ENCODE results near the gene ROBO4.

The ROBO4 gene

GRCh38 chr11:124889191-124890091 is 8.2 kb downstream of the ROBO4 start:
- no peak for DNase-seq (ENCODE audit: low read depth)

GRCh38 chr11:124887667-124888013 is 10.0 kb downstream of the ROBO4 start:
- DNase-seq (ENCODE audit: low read depth), result no peak

GRCh38 chr11:124886978-124887666 is 10.5 kb downstream of the ROBO4 start:
- no peak for DNase-seq (ENCODE audit: low read depth)

- DNase-seq (ENCODE audit: low read depth), result no peak
Observed at GRCh38 chr11:124886476-124886875, 11.2 kb downstream of the ROBO4 start.

- DNase-seq (ENCODE audit: low read depth), result no peak
Observed at GRCh38 chr11:124884869-124885479, 12.7 kb downstream of the ROBO4 start.

- DNase-seq (ENCODE audit: low read depth), result no peak
Observed at GRCh38 chr11:124884340-124884739, 13.3 kb downstream of the ROBO4 start.

GRCh38 chr11:124882339-124883071 is 15.2 kb downstream of the ROBO4 start:
- no peak for DNase-seq (ENCODE audit: low read depth)

GRCh38 chr11:124880958-124881357 is 16.7 kb downstream of the ROBO4 start:
- no peak for DNase-seq (ENCODE audit: low read depth)

- DNase-seq (ENCODE audit: low read depth), result no peak
Observed at GRCh38 chr11:124880290-124880611, 17.4 kb downstream of the ROBO4 start.

GRCh38 chr11:124879493-124880289 is 18.0 kb downstream of the ROBO4 start:
- no peak for DNase-seq (ENCODE audit: low read depth)

- DNase-seq (ENCODE audit: low read depth), result no peak
Observed at GRCh38 chr11:124878759-124879492, 18.7 kb downstream of the ROBO4 start.

- DNase-seq (ENCODE audit: low read depth), result no peak
Observed at GRCh38 chr11:124877910-124878758, 19.5 kb downstream of the ROBO4 start.

- no peak for DNase-seq (ENCODE audit: low read depth)
Observed at GRCh38 chr11:124877631-124877909, 20.1 kb downstream of the ROBO4 start.

GRCh38 chr11:124876818-124877630 is 20.6 kb downstream of the ROBO4 start:
- no peak for DNase-seq (ENCODE audit: low read depth)

GRCh38 chr11:124875943-124876817 is 21.5 kb downstream of the ROBO4 start:
- DNase-seq (ENCODE audit: low read depth), result peak; percentile 91

GRCh38 chr11:124875401-124875800 is 22.3 kb downstream of the ROBO4 start:
- DNase-seq (ENCODE audit: low read depth), result no peak

- no peak for DNase-seq (ENCODE audit: low read depth)
Observed at GRCh38 chr11:124874571-124875255, 23.0 kb downstream of the ROBO4 start.

- no peak for DNase-seq (ENCODE audit: low read depth)
Observed at GRCh38 chr11:124873951-124874350, 23.7 kb downstream of the ROBO4 start.

Measured in amniotic epithelial cell (primary cell).